Endodermal cell (in vitro differentiated cells): ENCODE measurements around the gene GRB14. TPM values are rescaled to one million over a fixed set of nuclear protein-coding genes. Genes with fewer than 3 reads are reported as not detected.

Experiments used
- DNase-seq: peaks from one replicate; pipeline ENCODE4 v3.0.0-alpha.2; 2017
- H3K27ac ChIP-seq: 2 replicates; pipeline ENCODE4 v1.5.1; 2013; ENCODE audit warnings: mild to moderate bottlenecking, low read depth, low read length, moderate library complexity
- H3K27me3 ChIP-seq: 2 replicates; pipeline ENCODE4 v1.6.1; 2013; ENCODE audit warnings: mild to moderate bottlenecking, low read length, moderate library complexity; ENCODE audit not compliant: insufficient read depth, control insufficient read depth, poor library complexity, severe bottlenecking
- H3K36me3 ChIP-seq: 2 replicates; pipeline ENCODE4 v1.7.0; 2013; ENCODE audit warnings: mild to moderate bottlenecking, low read length, moderate library complexity; ENCODE audit not compliant: control insufficient read depth, insufficient read depth
- H3K4me1 ChIP-seq: one replicate; pipeline ENCODE4 v1.7.0; 2013; ENCODE audit warnings: low read length; ENCODE audit not compliant: control insufficient read depth, insufficient read depth
- H3K4me3 ChIP-seq: 2 replicates; pipeline ENCODE4 v1.5.1; 2013; ENCODE audit warnings: mild to moderate bottlenecking, low read length, moderate library complexity
- H3K9ac ChIP-seq: 2 replicates; pipeline ENCODE4 v1.6.1; 2013; ENCODE audit warnings: mild to moderate bottlenecking, low read length, moderate library complexity; ENCODE audit not compliant: poor library complexity, severe bottlenecking; ENCODE audit errors: extremely low read depth
- H3K9me3 ChIP-seq: 2 replicates; pipeline ENCODE4 v1.6.1; 2013; ENCODE audit warnings: mild to moderate bottlenecking, low read length, moderate library complexity; ENCODE audit not compliant: control insufficient read depth
- H3K27ac Mint-ChIP-seq: 2 replicates; pipeline ENCODE4 v1.8.0; 2020; ENCODE audit warnings: mixed read lengths
- H3K27me3 Mint-ChIP-seq: 2 replicates; pipeline ENCODE4 v1.8.0; 2021; ENCODE audit warnings: mild to moderate bottlenecking, mixed read lengths; ENCODE audit not compliant: insufficient read depth
- H3K36me3 Mint-ChIP-seq: 2 replicates; pipeline ENCODE4 v1.8.0; 2020; ENCODE audit warnings: low read depth, mixed read lengths
- H3K4me1 Mint-ChIP-seq: 2 replicates; pipeline ENCODE4 v1.8.0; 2020; ENCODE audit warnings: mixed read lengths
- H3K4me3 Mint-ChIP-seq: 2 replicates; pipeline ENCODE4 v1.8.0; 2020; ENCODE audit warnings: mild to moderate bottlenecking, moderate library complexity, mixed read lengths
- H3K9me3 Mint-ChIP-seq: 2 replicates; pipeline ENCODE4 v1.8.0; 2020; ENCODE audit warnings: mild to moderate bottlenecking, mixed read lengths
- WGBS, 2 experiments: methylation state at CpG; one replicate each; pipeline versions ENCODE4 v1.1.5 to v1.1.7; 2013; ENCODE audit warnings: missing lambda C conversion rate in 2 of 2, mixed read lengths in 1 of 2; ENCODE audit not compliant: insufficient coverage in 1 of 2, insufficient read length in 1 of 2; 5-methylcytosine and 5-hydroxymethylcytosine counted together
- total RNA-seq, 2 donors: library from RNA; stranded (reverse); fragmentation: NEBNext Ultra II Directional in 1 of 2; extraction: Animal tissue kit (Norgen Biotek cat#: 25700) in 1 of 2; gene quantifications; 2 replicates in 1 of 2; 3 replicates in 1 of 2; pipeline ENCODE4 v1.2.1, GENCODE V29; 2021
- TF ChIP-seq, protein P1 (sequence below): fragments of 200-600 bp; sonication (generic); conservative IDR thresholded peaks from 2 replicates; pipeline ENCODE4 v1.5.0; 2021; ENCODE audit warnings: antibody characterized with exemption, mild to moderate bottlenecking

Gene GRB14
- total RNA-seq, 2 donors from 2014 or later: 16.5 to 21.4 TPM

DNA sequence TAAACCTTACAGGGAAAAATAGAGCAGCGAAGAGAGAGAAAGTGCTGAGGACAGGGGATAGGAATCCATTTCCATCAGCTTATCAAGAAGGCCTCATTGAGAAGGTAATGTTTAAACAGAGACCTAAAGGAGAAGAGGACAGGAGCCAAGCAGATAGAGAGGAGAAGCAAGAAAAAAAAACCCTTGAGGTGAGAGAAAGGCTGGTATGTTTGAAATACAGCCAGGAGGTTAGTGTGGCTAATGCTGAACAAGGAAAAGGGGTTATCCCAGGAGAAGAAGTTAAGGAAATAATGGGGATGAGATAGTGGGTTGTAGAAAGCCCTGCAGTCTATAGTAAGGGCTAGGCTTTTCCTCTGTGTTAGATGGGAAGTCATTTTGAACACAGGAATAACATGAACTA, 90.8 kb downstream of the GRB14 start:
- TF ChIP-seq, protein P1, sequence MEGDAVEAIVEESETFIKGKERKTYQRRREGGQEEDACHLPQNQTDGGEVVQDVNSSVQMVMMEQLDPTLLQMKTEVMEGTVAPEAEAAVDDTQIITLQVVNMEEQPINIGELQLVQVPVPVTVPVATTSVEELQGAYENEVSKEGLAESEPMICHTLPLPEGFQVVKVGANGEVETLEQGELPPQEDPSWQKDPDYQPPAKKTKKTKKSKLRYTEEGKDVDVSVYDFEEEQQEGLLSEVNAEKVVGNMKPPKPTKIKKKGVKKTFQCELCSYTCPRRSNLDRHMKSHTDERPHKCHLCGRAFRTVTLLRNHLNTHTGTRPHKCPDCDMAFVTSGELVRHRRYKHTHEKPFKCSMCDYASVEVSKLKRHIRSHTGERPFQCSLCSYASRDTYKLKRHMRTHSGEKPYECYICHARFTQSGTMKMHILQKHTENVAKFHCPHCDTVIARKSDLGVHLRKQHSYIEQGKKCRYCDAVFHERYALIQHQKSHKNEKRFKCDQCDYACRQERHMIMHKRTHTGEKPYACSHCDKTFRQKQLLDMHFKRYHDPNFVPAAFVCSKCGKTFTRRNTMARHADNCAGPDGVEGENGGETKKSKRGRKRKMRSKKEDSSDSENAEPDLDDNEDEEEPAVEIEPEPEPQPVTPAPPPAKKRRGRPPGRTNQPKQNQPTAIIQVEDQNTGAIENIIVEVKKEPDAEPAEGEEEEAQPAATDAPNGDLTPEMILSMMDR: no peak
- H3K9ac ChIP-seq: no peak overlapping the region
- peaks cover 7% of the 10 kb centered on the region for H3K4me1 Mint-ChIP-seq
- H3K9me3 Mint-ChIP-seq: no peaks in the 10 kb centered on the region
- H3K36me3 ChIP-seq: no peaks in the 10 kb centered on the region
- no peak overlapping the region for H3K4me3 Mint-ChIP-seq
- H3K27me3 Mint-ChIP-seq: no peaks in the 10 kb centered on the region
- H3K27me3 ChIP-seq: no peaks in the 10 kb centered on the region
- no peak overlapping the region for H3K27ac ChIP-seq
- no peaks in the 10 kb centered on the region for H3K36me3 Mint-ChIP-seq
- no peak for DNase-seq
- no peak overlapping the region for H3K4me3 ChIP-seq
- H3K27ac Mint-ChIP-seq: no peak overlapping the region
- no peaks in the 10 kb centered on the region for H3K9me3 ChIP-seq
- 86 to 88% methylated on average over 1 of the region's 1 CpG for WGBS, 2 experiments
- H3K4me1 ChIP-seq: peaks cover 6% of the 10 kb centered on the region

DNA sequence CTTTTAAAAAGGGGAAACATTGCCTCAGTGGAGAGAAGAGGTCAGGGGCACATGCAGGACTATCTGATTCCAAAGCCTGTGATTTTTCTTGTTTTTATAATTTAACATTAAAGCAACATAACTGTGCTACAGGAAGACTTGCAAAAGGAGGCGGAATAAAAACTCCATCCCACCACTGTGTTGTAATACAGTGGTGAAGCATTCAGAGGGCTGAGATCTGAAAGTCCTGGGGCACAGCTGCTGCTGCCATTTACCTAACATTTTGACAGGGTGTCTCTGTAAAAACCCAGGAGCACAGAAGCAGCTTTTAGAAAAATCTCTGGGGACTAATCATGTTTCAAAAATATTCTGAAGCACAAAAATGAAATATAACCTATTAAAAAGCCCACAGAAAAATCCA, 97.6 kb downstream of the GRB14 start:
- 100% methylated on average over 1 of the region's 1 CpG; no CpG with 5 or more reads in 1 of the 2 experiments for WGBS, 2 experiments
- Mint-ChIP-seq H3K27ac (no peak overlapping the region), H3K36me3 (peaks cover 33% of the 10 kb centered on the region), H3K4me1 (peaks cover 5% of the 10 kb centered on the region), H3K27me3 (no peaks in the 10 kb centered on the region), H3K4me3 (no peak overlapping the region), H3K9me3 (peaks cover 23% of the 10 kb centered on the region)
- no peaks in the 10 kb centered on the region for H3K27me3 ChIP-seq
- H3K36me3 ChIP-seq: no peaks in the 10 kb centered on the region
- peaks cover 9% of the 10 kb centered on the region for H3K9me3 ChIP-seq
- H3K4me3 ChIP-seq: no peak overlapping the region
- TF ChIP-seq, protein P1: no peak
- H3K4me1 ChIP-seq: no peaks in the 10 kb centered on the region
- no peak for DNase-seq
- H3K9ac ChIP-seq: no peak overlapping the region
- H3K27ac ChIP-seq: no peak overlapping the region

DNA sequence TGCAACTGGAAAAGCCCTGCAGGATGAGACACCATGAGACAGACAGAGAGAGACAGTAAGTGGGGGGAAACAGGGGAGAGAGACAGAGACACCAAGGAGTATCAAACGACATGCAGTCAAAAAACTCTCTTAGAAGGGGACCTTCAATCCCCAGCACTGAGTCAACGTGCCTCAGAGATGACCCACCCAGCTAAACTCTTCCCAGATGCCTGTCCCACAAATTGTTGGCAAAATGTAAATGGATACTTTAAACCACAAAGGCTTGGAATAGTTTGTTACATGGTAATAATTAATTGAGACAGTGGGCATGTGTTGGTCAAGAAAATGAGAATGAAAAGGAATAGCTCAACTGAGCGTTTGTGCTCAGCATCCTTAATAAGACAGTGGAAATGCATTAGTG, 98.3 kb downstream of the GRB14 start:
- Histone ChIP-seq H3K27ac (no peak overlapping the region), H3K36me3 (no peaks in the 10 kb centered on the region), H3K4me3 (no peak overlapping the region), H3K4me1 (no peaks in the 10 kb centered on the region), H3K9ac (no peak overlapping the region), H3K27me3 (no peaks in the 10 kb centered on the region), H3K9me3 (peaks cover 9% of the 10 kb centered on the region)
- no peak overlapping the region for H3K27ac Mint-ChIP-seq
- DNase-seq: no peak
- WGBS, 2 experiments: 86 to 100% methylated on average over 1 to 3 of the region's 3 CpGs
- H3K4me1 Mint-ChIP-seq: peaks cover 5% of the 10 kb centered on the region
- peaks cover 27% of the 10 kb centered on the region for H3K9me3 Mint-ChIP-seq
- peaks cover 36% of the 10 kb centered on the region for H3K36me3 Mint-ChIP-seq
- TF ChIP-seq, protein P1: no peak
- no peaks in the 10 kb centered on the region for H3K27me3 Mint-ChIP-seq
- H3K4me3 Mint-ChIP-seq: no peak overlapping the region
